Measurements from ENCODE around the gene AXIN1. TPM values are rescaled to one million over a fixed set of nuclear protein-coding genes. Genes with fewer than 3 reads are reported as not detected.
"Not testable (repeated sequence)": the region's sequence is repeated elsewhere in the genome, so short reads cannot be mapped to it uniquely, and the experiment has no call there.

AXIN1 gene
- polyA plus RNA-seq, 3 donors = 14.1 to 23.7 (median 22.2) TPM

DNA sequence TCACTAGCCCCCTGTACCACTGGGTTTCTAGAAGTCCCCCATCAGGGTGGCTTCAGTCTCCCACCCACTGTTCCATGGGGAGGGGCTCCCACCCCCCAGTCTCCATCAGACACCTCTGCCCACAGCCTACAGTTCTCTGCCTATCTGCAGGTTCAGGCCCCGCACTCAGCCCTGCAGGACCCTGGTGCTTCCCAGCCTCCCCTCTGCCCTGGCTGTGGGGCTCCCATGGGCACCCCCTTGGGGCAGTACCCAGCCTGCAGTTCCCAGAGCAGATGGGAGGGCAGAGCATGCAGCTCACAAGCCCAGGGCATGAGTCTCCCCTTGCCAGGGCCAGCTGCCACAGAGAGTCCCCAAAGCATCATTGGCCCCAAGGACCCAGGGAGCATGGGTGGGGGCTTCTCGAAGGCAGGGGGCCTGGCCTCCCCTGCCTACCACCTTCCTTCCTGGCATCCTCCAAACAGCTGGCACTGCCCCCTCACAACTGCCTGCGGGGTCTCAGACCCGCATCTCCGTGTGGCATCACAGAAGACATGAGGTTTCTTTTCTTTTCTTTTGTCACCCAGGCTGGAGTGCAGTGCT lies 20.6 kb upstream of the AXIN1 start:
- no peak for DNase-seq (ENCODE audit: extremely low read depth in 1 of 11, low read depth in 9 of 11, low spot score in 4 of 11)

- no peak for DNase-seq (ENCODE audit: extremely low read depth in 1 of 11, low read depth in 9 of 11, low spot score in 4 of 11)
Observed at GRCh38 chr16:372302-372983, 19.9 kb upstream of the AXIN1 start.

DNA sequence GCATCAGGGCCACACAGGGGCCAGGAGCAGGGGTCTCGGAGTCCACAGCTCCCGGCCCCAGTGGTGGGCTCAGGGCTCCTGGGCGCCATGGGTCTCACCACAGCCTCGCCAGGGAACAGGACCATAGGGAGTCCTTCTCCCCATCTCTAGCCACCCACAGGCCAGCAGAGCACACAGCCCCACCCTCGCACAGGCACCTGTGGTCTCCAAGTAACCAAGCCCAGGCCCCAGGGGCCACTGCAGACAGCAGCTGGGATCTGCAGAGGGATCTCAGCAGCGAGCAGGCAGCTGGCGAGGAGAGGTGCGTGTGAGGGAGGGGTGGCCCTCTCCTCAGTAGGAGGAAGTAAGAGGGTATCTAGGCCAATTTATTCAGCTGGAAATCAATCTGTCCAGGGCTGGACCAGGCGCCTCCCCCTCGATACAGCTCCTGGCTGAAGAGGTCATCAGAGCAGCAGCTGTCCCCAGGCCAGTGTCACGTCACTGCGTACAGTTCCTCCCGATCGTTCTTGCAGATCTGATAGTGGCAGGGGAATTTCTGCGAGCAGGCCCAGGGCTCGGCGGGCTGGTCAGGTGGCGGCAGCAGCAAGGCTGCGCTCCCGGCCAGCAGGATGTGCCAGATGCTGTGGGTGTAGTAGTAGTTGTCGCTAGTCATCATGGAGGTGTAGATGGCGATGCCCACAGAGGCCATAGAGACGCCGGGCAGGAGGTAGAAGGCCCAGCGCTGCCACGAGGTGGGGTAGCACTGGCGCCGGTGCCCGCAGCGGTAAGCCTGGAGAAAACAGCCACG lies 19.2 kb upstream of the AXIN1 start:
- DNase-seq (ENCODE audit: extremely low read depth in 1 of 11, low read depth in 9 of 11, low spot score in 4 of 11) = no peak

GRCh38 chr16:370979-371514 lies 18.5 kb upstream of the AXIN1 start:
- no peak for DNase-seq (ENCODE audit: extremely low read depth in 1 of 11, low read depth in 9 of 11, low spot score in 4 of 11)

DNA sequence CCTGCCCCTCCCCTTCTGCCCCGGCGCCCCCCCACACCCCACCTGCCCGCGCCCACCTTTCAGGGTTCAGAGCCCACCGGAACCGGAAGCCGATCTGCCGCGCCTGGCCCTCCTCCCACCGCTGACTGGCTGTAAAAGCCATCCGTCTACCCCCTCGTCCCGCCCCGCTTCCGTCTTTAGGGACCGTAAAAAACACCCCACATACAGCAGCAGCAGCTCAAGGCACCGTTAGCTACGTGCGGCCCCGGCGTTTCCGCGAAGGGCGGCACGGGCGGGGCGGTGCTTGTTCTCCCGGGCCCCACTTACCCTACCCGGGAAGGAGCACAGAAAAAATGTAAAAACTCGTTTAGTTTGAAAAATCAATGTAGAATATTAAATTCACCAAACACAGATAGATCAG lies 17.9 kb upstream of the AXIN1 start, which contains the start of gene MRPL28:
Gene MRPL28, minus strand, starts transcription at position 96 of the 400 bp plus-strand sequence. CDS start 320 bp downstream, outside the sequence.
- DNase-seq (ENCODE audit: extremely low read depth in 1 of 11, low read depth in 9 of 11, low spot score in 4 of 11) = peak; percentile 83 to 93 (median 89)

GRCh38 chr16:369866-370436 lies 17.4 kb upstream of the AXIN1 start:
- no peak for DNase-seq (ENCODE audit: extremely low read depth in 1 of 11, low read depth in 9 of 11, low spot score in 4 of 11)

DNA sequence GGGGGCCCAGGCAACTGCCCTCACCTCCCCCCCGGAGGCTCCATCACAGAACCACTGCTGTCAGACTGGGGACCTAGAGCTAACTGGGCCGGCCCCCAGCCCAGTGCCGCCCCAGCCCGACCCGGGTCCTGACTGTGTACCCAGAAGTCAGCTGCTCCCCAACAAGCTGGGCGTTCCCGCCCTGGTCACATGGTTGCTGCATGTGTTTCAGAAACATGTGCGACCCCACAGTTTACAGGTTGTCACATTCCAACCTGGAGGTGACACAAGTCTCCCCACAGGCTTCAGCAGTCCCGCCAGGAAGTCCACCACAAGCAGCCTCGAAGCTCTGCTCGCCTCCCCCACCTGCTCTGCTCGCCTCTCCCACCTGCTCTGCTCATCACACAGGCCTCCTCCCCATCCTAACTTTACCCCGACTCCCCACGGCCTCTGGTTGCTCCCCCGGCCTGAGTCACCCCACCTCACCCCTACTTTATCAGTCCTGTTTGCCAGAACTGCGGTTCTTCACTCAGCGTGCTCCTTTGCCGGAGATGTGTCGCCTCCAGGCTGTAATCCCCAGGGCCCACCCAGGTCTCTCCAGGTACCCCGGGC lies 16.8 kb upstream of the AXIN1 start:
- no peak for DNase-seq (ENCODE audit: extremely low read depth in 1 of 11, low read depth in 9 of 11, low spot score in 4 of 11)

- DNase-seq (ENCODE audit: extremely low read depth in 1 of 11, low read depth in 9 of 11, low spot score in 4 of 11) = no peak
Observed at GRCh38 chr16:368388-369158, 16.1 kb upstream of the AXIN1 start.

DNA sequence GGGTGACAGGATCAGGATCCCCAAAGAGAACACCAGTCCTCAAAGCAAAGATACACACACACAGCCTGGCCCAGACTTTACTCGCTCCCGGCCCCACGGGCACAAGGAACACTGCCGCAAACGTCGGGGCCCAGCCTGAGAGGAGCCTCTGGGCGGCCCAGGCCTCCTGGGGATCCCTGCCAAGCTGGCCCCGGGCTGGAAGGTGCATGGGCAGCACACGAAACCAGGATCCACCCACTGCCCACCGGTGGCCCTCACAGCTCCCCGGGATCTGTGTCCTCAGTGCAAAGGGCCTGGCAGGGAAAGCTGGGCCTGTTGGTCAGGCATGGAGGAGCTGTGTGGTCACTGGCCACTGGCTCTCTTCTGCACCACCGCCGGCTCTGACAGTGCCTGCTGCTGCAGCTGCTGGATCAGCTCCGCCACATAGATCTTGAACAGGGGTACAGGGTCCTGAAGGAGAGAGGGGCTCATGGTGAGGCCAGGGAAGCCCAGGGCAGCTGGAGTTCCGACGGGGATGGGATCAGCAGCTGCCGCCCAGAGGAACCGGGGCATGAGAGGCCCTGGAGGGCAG lies 14.9 kb upstream of the AXIN1 start:
- no peak for DNase-seq (ENCODE audit: extremely low read depth in 1 of 11, low read depth in 9 of 11, low spot score in 4 of 11)

DNA sequence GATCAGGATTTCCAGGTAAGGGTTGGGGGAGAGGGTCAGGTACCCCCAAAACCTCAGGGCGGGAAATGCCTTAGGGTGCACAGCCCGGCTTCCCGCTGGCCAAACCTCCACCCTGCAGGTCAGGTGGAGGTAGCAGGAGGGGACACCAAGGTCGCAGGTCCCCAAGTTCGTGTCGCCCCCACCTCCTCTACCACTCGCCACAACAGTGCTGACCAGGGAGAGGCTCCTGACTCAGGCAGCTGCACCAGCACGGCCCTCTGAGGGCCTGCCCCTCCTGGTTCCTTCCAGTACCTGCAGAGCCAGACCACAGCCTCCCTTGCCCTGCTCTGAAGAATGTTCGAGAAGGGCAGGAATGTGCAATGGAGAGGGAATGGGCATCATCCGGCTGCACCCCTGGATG lies 14.0 kb upstream of the AXIN1 start:
- DNase-seq (ENCODE audit: extremely low read depth in 1 of 11, low read depth in 9 of 11, low spot score in 4 of 11) = no peak

GRCh38 chr16:364595-365491 lies 12.3 kb upstream of the AXIN1 start:
- DNase-seq (ENCODE audit: extremely low read depth in 1 of 11, low read depth in 9 of 11, low spot score in 4 of 11) = no peak

- no peak for DNase-seq (ENCODE audit: extremely low read depth in 1 of 11, low read depth in 9 of 11, low spot score in 4 of 11)
Observed at GRCh38 chr16:363766-364490, 11.4 kb upstream of the AXIN1 start.

DNA sequence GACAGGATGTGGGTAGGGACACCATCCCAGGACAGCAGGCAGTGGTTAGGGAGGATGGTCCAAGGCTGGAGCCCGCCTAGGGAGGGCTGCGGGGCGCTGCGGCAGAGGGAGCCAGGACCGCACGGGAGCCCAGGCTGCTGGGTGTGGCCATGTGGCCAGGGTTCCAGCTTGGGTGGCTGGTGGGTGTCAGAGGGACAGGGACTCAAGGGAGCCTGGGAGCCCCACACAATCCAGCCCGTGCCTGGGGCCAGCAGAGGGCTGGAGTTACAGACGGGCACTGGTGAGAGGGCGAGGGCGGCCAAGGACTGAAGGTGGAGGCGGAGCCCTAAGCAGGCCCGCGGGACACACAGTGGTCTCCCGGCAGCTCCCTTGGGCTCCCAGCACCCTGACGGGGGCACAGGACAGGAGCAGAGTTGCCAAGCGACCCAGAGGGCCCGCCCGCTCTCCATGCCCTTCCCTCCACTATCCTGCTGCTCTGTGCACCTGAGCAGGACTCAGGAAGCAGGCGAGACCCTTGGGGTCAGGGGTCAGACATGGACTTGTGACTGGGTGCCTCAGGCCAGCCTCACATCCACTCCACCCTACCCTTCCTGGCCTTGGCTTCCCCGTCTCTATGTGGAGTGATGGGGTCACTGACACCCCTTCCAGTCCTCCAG lies 10.7 kb upstream of the AXIN1 start:
- no peak for DNase-seq (ENCODE audit: extremely low read depth in 1 of 11, low read depth in 9 of 11, low spot score in 4 of 11)

- DNase-seq (ENCODE audit: extremely low read depth in 1 of 11, low read depth in 9 of 11, low spot score in 4 of 11) = not testable (repeated sequence)
Observed at GRCh38 chr16:362702-362999, 10.1 kb upstream of the AXIN1 start.

DNA sequence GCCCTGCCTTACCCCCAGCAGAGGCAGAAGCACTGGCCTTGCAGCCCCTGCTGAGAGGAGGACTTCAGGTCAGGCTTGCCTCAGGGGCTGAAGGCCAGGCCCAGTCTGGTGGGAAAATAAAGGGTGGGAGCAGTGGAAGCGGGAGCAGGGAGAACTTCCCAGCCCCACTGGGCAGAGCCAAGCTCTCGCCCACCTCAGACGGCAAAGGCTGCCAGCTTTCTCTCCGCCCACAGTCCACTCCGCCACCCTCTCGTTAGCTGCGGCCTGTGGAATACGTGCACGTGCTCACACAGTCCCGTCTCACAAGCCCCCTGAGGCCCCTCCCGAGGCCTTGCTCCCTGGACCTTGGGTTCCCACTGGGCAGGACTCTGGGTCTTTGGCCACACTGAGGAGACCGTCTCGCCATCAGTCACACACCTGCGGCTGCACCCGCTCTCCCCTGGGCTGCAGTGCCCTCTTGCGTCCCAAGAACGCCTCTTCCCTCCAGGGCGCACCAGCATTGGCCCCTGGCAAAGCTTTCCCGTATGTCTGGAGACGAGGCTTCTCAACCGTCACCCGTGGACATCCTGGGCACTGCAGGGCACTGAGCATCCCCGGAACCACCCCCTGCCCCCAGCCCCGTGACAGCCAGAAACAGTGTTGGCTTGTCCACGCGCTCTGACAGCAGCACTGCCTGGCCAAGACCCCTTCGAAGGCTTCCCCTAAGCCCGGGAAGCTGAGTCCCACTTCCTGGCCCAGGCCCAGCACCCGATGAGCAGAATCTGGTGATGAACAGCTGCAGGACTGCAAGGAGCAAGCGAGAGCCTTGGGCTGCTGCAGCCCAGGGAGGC lies 9.6 kb upstream of the AXIN1 start:
- DNase-seq (ENCODE audit: extremely low read depth in 1 of 11, low read depth in 9 of 11, low spot score in 4 of 11) = peak in 1 of 11 donors; percentile 44
